NCI-H1105 (cell line): ENCODE results near the gene DNAJA4.
"Not testable (repeated sequence)": the region's sequence is repeated elsewhere in the genome, so short reads cannot be mapped to it uniquely, and the experiment has no call there.

ENCODE experiments used
- DNase-seq: peaks from one replicate; lab custom pipeline; 2025; lab: John Stamatoyannopoulos, UW

DNAJA4 gene

DNA sequence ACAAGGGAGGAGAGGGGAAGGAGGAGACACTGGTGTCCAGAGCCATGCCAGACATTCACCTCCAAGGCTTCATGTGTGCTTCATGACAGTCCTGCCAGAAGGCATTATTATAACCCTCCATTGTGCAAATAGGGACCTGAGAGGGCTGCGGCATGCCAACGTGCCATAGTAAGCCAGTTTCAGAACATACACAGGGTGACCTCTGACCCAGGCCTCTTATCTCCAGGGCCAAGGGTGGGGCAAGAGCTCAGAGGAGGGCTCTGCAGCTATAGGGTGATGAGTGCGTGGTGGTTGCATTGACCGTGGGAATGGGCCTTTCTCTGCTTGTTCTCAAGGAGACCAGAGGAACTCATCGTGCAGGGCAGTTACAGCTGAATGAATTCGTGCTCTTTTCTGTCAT, 20.3 kb upstream of the DNAJA4 start:
- no peak for DNase-seq

DNA sequence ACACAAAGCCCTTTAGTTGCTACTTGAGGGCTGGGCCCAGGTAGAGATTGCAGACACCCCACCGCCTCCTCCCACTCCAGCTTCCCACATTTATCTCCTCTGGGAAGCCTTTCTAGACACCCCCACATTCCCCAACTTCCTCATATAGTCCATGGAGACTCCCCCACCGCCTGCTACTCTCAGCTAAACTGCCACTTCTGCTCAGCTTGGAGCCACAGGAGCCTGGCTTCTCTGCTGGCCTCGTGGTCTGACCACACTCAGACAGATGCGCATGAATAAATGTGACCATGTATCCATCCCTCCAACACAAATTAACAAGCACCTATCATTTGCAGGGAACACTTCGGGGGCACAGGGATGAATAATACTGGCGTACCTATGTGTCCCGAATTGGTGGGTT, 19.5 kb upstream of the DNAJA4 start:
- DNase-seq, result no peak

DNA sequence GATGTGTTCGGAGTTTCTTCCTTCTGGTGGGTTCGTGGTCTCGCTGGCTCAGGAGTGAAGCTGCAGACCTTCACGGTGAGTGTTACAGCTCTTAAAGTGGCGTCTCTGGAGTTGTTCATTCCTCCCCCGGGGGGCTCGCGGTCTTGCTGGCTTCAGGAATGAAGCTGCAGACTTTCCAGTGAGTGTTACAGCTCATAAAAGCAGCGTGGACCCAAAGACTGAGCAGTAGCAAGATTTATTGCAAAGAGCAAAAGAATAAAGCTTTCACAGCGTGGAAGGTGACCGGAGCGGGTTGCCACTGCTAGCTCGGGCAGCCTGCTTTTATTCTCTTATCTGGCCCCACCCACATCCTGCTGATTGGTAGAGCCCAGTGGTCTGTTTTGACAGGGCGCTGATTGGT, 19.0 kb upstream of the DNAJA4 start:
- DNase-seq, result not testable (repeated sequence)

DNA sequence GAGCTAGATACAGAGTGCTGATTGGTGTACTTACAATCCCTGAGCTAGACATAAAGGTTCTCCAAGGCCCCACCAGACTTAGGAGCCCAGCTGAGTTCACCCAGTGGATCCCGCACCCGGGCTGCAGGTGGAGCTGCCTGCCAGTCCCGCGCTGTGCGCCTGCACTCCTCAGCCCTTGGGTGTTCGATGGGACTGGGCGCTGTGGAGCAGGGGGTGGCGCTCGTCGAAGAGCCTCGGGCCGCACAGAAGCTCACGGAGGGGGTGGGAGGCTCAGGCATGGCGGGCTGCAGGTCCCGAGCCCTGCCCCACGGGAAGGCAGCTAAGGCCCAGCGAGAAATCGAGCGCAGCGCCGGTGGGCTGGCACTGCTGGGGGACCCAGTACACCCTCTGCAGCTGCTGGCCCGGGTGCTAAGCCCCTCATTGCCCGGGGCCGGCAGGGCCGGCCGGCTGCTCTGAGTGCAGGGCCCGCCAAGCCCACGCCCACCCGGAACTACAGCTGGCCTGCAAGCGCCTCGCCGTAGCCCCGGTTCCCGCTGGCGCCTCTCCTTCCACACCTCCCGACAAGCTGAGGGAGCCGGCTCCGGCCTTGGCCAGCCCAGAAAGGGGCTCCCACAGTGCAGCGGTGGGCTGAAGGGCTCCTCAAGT, 18.3 kb upstream of the DNAJA4 start:
- not testable (repeated sequence) for DNase-seq

DNA sequence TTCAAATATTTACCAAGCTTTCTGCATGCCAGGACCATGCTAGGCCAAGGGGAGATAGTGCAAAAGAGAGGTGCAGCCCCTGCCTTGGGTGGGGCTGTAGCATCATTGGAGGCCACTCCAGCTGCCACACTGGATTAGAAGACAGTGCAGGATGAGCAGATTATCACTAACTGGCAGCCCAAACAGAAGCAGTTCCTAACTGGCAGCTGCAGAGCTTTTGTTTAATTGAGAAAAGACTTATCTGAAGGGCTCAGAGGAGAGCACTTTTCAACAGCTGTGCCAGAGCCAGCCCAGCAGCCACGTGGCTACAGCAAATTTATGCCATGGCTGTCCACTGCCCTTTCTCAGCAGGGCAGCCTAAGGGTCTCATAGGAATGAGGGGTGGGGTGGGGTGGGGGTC, 16.5 kb upstream of the DNAJA4 start:
- DNase-seq, result no peak

DNA sequence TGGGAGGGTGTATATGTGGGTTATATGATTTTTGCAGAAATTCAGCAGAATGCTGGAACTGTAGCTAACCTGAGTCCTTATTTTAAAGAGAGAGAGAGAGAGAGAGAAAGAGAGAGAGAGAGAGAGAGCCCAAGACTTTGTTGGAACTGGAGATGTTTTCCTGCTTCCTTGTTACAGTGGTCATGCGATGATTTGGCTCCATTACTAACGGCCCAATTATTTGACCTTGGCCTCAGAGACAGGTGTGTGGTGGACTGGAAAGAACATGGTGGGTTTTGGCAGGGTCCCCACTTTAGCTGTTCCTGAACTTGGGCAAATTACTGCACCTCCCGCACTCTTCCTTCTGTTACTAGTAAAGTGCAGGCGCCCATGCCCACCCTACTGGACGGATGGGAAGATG, 15.2 kb upstream of the DNAJA4 start:
- DNase-seq, result no peak

DNA sequence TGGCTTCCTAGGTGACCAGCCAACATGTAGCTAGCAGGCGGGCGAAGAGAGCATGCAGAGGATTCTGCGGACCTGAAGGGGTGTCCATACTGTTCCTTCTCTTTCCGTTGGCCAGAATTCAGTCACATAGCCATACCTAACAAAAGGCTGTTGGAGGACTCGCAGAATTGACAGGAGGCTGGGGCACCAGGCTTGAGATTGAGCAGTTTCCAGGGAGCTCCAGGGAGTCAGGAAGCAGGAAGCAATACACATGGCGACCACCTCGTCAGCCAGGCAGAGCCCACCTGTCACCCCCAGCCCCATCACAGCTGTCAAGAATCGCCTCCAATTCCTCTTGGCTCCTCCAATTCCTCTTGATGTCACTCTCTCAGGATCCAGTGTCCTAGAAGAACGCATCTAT, 13.2 kb upstream of the DNAJA4 start:
- no peak for DNase-seq

DNA sequence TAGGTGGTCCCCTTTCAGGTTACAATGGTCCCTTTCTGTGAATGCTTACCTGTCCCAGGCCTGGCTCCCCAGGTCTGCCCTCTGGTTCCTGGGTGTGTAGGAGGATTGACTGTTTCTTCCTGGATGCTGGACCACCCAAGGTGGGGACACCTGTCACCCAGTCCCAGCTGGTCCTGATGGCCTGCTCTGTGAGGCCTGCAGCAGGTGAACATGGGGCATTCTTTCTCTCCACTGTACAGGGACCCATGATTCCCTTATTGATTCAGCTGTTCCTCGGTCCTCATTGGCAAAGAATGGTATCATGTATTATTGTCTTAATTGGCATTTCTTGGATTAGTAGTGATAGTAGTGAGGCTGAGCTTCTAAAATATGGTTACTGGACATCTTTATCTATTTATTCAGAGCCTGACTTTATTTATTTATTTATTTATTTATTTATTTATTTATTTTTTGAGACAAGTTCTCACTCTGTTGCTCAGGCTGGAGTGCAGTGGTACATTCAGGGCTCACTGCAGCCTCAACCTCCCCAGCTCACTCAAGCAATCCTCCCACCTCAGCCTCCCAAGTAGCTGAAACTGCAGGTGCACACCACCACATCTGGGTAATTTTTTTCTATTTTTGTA, 8.8 kb upstream of the DNAJA4 start:
- no peak for DNase-seq

DNA sequence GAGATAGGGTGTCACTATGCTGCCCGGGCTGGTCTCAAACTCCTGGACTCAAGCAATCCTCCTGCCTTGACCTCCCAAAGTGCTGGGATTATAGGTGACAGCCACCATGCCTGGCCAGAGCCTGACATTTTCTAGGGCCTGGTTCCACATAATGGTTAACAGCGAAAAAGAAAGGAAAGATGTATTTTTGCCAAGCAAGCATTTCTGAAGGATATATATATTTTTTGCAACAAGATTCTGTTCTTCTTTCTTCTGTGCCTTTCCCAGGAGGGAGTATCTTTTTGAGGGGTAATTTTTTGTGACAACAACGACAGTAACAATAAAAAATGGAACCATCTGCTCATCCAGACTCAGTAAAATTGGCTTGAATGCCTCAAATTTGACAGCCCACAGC, 8.3 kb upstream of the DNAJA4 start:
- no peak for DNase-seq

DNA sequence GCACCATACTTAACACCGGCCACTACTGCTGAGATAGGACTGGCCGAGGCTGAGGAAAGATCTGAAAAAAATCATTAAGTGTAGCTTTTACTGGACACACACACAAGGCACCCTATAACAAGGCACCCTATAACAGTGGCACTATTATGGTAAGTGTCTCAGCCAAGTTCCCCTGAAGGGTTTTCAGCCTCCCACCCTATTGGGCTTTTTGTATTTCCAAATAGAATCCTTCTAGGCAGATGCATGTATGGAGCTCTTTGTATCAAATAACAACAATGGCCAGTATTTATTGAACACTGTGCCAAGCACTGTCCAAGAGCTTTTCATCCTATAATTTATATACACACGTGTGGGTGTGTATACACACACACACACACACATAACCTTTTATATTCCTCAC, 6.7 kb upstream of the DNAJA4 start:
- DNase-seq, result no peak

DNA sequence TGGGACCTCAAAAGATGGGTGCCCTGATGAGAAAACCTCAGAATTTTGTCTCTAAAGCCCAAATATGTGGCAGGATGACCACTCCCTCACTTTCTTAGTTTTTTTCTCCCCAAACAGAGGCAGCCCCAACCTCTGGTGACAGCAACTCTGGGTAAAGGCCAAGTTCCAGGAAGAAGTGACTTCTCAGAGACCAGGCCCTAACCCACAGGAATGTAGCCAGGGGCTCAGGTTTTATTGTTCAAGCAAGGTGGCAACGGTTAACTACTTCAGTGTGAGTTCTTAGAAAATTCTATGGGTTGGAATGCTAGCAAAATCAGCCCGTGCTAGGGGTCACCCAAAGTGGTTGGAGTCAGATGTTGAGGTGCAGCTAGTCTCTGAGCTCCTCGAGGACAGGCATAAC, 5.1 kb upstream of the DNAJA4 start:
- DNase-seq, result no peak

DNA sequence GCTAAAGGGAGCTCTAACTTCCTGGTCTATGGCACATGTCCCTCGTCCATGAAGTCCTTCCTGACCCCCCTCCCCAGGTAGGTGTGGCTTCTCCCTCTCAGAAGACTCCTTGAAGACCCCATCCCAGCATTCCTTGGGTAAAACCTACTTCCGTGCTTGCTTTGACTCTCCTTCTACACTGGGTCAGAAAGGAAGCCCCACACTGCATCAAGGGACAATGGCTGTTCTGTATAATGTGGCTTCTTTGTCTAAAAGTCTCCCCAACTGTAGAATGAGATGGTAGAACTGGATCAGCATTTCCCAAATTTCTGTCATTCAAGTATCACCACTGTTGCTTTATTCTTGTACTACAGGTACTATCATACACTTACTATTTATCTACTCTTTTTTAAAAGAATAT, 3.9 kb upstream of the DNAJA4 start:
- no peak for DNase-seq

DNA sequence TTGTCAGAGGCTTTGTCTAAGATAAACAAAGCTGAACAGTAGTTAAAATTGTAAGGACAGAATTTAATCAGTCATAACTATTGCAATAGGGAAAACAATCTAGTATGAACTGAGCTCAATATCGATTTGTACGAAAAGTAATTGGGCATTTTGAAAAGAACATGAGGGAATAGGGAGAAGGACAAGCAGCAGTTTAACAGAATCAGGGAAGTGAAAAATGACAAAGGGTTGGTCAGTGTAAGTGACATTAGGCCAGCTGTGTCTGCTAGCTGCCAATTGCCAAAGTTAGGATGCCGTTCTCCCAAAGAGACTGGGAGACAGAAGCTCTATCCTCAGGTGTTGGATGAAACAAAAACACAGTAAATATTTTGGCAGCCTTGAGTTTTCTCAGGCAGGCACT, 3.3 kb upstream of the DNAJA4 start:
- DNase-seq, result no peak

DNA sequence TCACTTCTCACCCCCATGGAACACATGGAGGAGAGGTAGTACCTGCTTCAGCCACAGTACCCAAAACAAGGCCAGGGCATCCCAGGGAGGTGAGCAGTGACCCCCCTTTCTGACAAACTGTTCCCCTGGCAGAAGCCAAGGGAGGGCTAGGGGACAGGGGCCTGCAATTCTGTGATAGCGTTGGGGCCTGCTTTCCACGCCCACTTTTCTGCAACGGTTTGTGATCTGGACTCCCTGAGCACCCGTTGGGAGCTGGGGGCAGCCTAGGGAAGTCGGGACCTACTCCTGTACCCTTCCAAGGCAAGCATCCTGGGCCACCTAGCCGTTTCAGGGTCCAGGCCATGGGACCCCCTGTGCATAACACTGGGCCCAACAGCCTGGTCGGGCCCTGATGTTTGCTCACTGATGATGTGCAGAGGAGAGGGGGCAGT, 996 bp upstream of the DNAJA4 start:
- no peak for DNase-seq

DNA sequence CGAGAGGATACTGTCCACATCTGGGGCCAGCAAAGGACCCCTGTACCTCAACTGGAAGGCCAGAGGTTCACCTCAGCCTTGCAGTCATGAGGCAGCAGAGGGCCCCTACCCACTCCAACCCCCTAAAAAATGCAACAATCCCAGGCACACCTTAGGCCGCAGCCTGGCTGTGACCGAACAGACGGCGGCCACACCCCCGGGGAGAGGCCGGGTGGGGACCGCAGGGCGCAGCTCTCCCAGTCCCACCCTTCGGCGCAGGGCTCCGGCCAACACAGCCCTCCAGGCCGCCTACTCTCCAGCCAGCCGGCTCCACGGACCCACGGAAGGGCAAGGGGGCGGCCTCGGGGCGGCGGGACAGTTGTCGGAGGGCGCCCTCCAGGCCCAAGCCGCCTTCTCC, 457 bp upstream of the DNAJA4 start:
- DNase-seq, result no peak

DNA sequence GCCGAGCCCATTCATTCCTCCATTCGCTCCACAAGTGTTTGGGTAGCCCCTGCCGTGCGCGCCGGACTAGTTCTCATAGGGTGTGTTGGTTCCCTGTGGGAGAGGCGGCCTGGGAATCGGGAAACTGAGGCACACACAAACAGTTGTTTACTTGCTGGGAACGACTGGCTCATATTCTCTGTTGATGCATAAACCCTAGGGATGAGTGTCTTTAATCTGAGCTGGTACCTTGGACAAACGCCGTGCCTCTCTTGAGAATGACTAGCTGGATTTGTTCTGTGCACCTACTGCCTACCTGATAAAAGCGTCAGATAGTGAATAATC, 737 bp downstream of the DNAJA4 start:
- no peak for DNase-seq

DNA sequence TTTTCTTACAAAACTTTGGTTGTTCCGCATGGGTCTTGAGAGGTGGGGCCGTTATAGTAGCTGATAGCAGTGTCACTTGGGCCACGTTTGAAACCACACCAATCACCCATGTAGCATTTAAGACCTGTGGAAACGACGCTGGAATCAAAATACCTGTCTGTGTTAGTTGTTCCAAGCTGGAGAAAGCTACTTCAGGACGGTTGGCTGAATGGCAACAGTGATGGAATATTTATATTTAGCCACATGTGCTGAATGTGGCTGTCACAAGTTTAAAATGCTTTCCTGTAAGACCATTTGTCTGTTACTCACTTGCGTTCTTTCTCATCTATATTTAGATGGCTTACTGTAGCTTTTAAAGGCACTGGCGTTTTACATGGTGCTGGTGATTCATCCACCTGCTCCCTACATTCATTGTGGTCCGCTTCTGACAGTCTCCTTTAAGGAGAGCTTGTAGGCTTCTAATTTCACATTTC, 1.4 kb downstream of the DNAJA4 start:
- DNase-seq, result no peak

DNA sequence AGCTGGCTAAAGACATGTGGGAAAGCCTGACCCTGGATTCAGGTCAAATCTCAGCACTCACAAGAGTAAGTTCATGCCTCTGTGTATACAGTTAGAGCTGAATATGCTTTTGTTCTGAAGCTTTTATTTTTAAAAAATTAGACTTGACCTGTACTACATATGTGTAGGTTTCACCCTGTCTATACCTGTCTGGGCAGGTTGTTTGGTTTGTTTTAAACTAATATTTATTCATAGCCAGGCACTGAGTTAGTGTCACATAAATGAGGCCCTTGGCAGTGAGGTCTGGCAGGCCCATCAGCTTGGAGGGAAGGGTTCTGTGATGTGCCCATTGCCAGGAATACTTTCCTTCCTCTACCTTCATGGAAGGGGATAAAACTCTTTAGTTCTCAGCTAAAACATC, 1.9 kb downstream of the DNAJA4 start:
- DNase-seq, result no peak

DNA sequence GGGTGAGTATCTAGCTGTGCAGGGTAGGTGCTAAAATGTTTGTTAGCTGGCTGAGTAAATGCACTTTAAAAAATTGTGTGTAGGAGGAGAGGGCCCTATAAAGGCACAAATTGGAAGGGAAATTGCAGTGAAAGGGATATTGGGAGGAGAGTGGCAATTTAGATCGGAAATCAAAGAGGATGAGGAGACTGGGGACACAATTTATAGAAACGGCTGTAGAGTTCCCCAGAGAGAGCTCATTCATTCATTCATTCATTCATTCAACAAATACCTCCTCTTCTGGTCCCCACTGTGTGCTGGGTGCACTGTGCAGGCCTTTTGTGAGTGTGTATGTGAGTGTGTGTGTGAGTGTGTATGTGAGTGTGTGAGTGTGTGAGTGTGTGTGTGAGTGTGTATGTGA, 2.4 kb downstream of the DNAJA4 start:
- no peak for DNase-seq

DNA sequence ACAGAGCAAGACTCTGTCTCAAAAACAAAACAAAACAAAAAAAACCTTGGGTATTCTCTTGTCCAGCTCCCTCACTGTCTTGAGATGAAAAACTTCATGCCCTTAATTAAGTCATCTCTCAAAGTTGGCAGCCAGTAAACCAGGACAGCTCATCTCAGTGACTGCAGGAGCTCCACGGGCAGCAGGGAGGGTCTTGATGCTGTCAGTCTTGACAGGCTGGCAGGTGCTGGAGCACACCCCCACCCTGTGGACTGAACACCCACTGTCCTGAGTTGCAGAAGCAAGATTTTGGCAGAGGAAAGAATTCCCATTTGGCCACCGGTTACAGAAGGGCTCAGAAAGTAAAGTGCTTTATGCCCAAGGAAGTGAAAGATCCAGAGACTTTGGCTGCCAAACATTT, 8.0 kb downstream of the DNAJA4 start:
- no peak for DNase-seq

DNA sequence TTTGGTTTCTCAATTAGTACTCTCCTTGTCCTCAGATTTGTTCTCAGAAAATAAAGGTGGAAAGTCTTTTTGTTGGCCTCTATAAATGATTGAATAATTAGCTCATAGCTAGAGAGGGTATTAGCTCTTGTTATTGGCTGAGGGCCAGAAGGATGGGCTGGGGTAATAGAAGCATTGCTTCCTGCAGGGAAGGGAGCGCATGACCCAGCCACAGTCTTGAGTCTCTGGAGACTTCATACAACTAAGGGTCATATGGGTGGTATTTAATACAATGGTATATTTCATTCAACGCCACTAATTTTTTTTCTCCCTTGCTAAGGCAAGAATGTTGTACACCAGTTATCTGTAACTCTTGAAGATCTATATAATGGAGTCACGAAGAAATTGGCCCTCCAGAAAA, 8.4 kb downstream of the DNAJA4 start:
- no peak for DNase-seq

DNA sequence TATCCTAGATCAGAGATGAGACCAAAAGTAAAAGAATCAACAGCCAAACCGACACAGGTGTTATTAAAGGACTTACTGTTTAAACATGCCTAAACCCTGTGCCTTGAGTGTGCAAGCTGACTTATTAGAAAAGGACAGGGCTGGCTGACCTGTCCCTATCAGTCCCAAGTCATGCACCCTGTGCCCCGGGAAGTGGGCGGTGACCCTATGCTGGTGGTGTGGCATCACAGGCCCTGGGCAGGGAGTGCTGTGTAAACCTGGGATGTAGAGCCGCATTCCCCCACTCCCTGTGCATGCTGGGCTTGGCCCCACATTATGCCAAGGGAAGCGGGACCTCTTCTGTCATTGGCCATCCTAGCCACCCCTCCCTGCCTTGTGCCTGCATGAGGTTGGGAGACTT, 10.6 kb downstream of the DNAJA4 start:
- DNase-seq, result no peak

DNA sequence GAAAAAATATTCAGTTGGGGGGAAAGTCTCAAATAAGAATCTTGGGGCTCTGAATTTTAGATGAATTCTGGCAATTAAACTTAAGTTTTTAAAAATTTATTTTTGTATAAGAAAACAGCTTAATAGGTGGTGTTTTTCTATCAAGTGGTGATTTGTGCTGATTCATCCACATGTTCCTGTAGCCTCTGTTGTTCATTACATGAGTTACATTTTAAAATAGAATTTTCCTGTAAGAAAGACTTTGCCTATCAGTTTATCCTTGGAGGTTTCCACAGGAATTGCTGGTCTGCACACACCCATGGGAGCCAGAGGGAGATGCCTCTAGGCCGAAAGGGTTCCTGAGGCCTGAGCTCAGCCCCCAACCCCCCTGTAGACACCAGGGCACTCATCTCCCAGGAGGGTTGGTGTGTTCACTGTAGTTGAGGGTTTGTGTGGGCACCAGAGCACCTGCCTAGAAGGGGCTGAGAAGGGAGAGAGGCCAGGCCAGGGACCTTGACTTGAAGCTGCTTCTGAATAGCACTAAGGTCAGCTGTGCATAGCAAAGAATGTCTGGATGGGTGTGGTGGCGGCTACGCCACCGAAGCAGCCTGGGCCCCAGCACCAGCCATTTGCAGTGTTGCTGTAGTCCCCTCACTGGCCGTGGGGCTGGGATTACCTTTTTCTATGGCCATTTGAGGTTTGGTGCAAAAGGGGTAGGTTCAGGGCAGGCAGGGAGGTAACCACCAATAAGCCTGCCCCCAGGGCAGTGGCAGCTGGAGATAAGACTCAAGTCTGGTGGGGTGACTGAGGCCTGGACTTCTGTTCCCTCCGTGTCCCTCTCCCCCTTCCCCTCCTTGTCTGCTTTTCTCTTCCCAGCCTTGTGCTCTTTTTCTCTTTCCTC, 11.9 kb downstream of the DNAJA4 start:
- no peak for DNase-seq
